Right cardiac atrium (tissue), 5 donors: ENCODE results near the gene NMB. TPM values are rescaled to one million over a fixed set of nuclear protein-coding genes. Genes with fewer than 3 reads are reported as not detected.
A peak's percentile ranks its signal among the peaks of the same experiment; 100 is the strongest.
"Not testable (repeated sequence)": the region's sequence is repeated elsewhere in the genome, so short reads cannot be mapped to it uniquely, and the experiment has no call there.

ENCODE experiments used
- ATAC-seq, 2 donors: fragments of 200-7000 bp; cut with Tn5 transposase; one replicate each; pipeline versions ENCODE4 v1.8.0 to v1.9.1; 2020; ENCODE audit warnings: moderate library complexity in 2 of 2, mild to moderate bottlenecking in 1 of 2
- DNase-seq, 3 donors: peaks; one replicate each; pipeline ENCODE4 v3.0.0-alpha.2; 2020
- H3K27ac ChIP-seq: one replicate; pipeline ENCODE4 v1.5.1; 2013; ENCODE audit warnings: mild to moderate bottlenecking, low read length, control low read depth, moderate library complexity
- H3K27me3 ChIP-seq: one replicate; pipeline ENCODE4 v1.6.1; 2013; ENCODE audit not compliant: control insufficient read depth, insufficient read depth
- H3K4me1 ChIP-seq: one replicate; pipeline ENCODE4 v1.6.1; 2013; ENCODE audit warnings: low read length; ENCODE audit not compliant: control insufficient read depth, insufficient read depth
- H3K4me3 ChIP-seq: one replicate; pipeline ENCODE4 v1.5.1; 2013; ENCODE audit warnings: low read length, control low read depth
- H3K9me3 ChIP-seq: one replicate; pipeline ENCODE4 v1.6.1; 2013; ENCODE audit warnings: low read length; ENCODE audit not compliant: control insufficient read depth
- WGBS: extraction: QIAGEN DNeasy Blood & Tissue Kit; methylation state at CpG from one replicate; pipeline ENCODE4 v1.1.7; 2013; 5-methylcytosine and 5-hydroxymethylcytosine counted together
- intact Hi-C, 4 donors: fragments of 100-400 bp; cut with DNase I; formaldehyde crosslinking; loops; one replicate each; pipeline versions ENCODE4 v1.11.0 to v1.14.0; 2022 to 2023
- long read RNA-seq, 4 donors: library from polyadenylated mRNA; unstranded; transcript quantifications; one replicate each; pipeline ENCODE4 v2.0.0, GENCODE V29; 2020 to 2021
- polyA plus RNA-seq: library from polyadenylated mRNA; stranded (reverse); fragments of 200-250 nt; gene quantifications from one replicate; pipeline ENCODE4 v1.2.3, GENCODE V29; 2013
- total RNA-seq, 4 donors: library from RNA; stranded (reverse); fragmentation: NEBNext Ultra II Directional; extraction: Animal tissue kit (Norgen Biotek cat#: 25700); gene quantifications; one replicate each; pipeline ENCODE4 v1.2.1, GENCODE V29; 2021
- donor health status: healthy with polysubstance abuse.
- donor health status: DM: no; HTN: yes; CAD: no.
- donor health status: DM: no; HTN: no; CAD: no.
- donor health status: DM: no; HTN: yes; CAD: no; lungs with severe emphysema.
- donor health status: DM: yes; HTN: yes; CAD: no.

The NMB gene
- total RNA-seq (1 to 10 TPM in 3 of 4 donors, under 1 TPM in 1; 0.96 to 4.7 (median 2.1) TPM), polyA plus RNA-seq (6.9 TPM)
- long read RNA-seq, donor 1, partial matches to known transcripts = 0 of 1 reads
- long read RNA-seq, donor 1, other reads (novel, unspliced or antisense) = 0 of 1 reads
- long read RNA-seq, donor 2 = 0 reads
- long read RNA-seq, donor 3 = 0 reads
- long read RNA-seq, donor 4 = 0 reads

GRCh38 chr15:84658080-84658787, at the start of gene NMB:
Gene NMB, minus strand, starts transcription at chr15:84658199. Its CDS starts 47 bp downstream, at chr15:84658152.
- DNase-seq = peak; percentile 81 to 91 (median 90)
- Histone ChIP-seq H3K27ac (peak within 1 kb of the TSS; percentile 70), H3K9me3 (no peaks in the 10 kb centered on the region), H3K27me3 (no peaks in the 10 kb centered on the region), H3K4me3 (peak within 1 kb of the TSS; percentile 65), H3K4me1 (peaks cover 14% of the 10 kb centered on the region)
- intact Hi-C loops = loop anchor here in 3 of 4 donors (10.0 kb wide), 5 partner anchors 53 to 267 kb away; partner anchors contain the start of genes ALPK3 (in 1 of the 3), ZNF592 (in 1 of the 3) and ZSCAN2 (in 1 of the 3)
- WGBS = under 1% methylated on average over 61 of the region's 61 CpGs
- peak; percentile 70 to 75 for ATAC-seq

GRCh38 chr15:84703808-84704207, 45.8 kb upstream of the NMB start:
- no peak for ATAC-seq
- Histone ChIP-seq H3K4me3 (no peak overlapping the region), H3K9me3 (no peaks in the 10 kb centered on the region), H3K4me1 (peaks cover 5% of the 10 kb centered on the region), H3K27me3 (no peaks in the 10 kb centered on the region), H3K27ac (no peak overlapping the region)
- intact Hi-C loops = no loop called here
- DNase-seq = no peak
- 91% methylated on average over 5 of the region's 5 CpGs for WGBS

DNA sequence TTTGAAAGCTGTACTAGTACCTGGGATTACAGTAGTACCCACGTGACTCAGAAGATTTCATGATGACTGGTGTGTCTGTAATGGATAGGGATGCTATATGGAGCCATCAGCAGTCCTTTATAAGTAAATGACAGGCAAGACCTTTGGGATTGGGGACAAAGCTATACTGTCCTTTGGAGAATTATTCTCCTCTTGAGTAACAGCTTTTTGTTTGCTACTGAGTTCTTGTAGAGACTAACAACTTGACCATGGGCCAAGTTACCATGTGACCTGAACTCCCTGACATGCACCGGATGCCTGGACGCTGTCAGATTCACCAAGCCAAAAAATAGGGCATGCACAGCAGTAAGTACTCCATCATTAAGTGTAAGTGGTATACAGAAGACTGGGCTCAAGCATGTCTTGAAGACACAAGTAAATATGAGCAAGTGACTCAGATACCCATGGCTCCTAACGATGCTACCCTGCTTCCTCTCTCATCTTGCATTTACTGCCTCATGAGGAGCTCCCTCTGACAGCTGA, 45.0 kb upstream of the NMB start:
- DNase-seq = peak in 2 of 3 donors; percentile 44 to 67
- no peaks in the 10 kb centered on the region for H3K27me3 ChIP-seq
- peak; percentile 90 to 91 for ATAC-seq
- intact Hi-C loops = no loop called here
- no peak overlapping the region for H3K4me3 ChIP-seq
- H3K4me1 ChIP-seq = peaks cover 5% of the 10 kb centered on the region
- WGBS = 16% methylated on average over 4 of the region's 4 CpGs
- no peak overlapping the region for H3K27ac ChIP-seq
- H3K9me3 ChIP-seq = no peaks in the 10 kb centered on the region

GRCh38 chr15:84699538-84700191, 41.7 kb upstream of the NMB start:
- H3K27ac ChIP-seq = no peak overlapping the region
- WGBS = 85% methylated on average over 8 of the region's 8 CpGs
- ATAC-seq = no peak
- DNase-seq = no peak
- no peaks in the 10 kb centered on the region for H3K27me3 ChIP-seq
- no peaks in the 10 kb centered on the region for H3K9me3 ChIP-seq
- H3K4me3 ChIP-seq = no peak overlapping the region
- intact Hi-C loops = no loop called here
- peaks cover 5% of the 10 kb centered on the region for H3K4me1 ChIP-seq

- no peak overlapping the region for H3K27ac ChIP-seq
- H3K4me3 ChIP-seq = no peak overlapping the region
- H3K9me3 ChIP-seq = no peaks in the 10 kb centered on the region
- no peaks in the 10 kb centered on the region for H3K27me3 ChIP-seq
- no peak for DNase-seq
- 19% methylated on average over 1 of the region's 1 CpG for WGBS
- no peak for ATAC-seq
- H3K4me1 ChIP-seq = no peaks in the 10 kb centered on the region
- intact Hi-C loops = no loop called here
These were observed 39.4 kb upstream of the NMB start for GRCh38 chr15:84697236-84697990.

DNA sequence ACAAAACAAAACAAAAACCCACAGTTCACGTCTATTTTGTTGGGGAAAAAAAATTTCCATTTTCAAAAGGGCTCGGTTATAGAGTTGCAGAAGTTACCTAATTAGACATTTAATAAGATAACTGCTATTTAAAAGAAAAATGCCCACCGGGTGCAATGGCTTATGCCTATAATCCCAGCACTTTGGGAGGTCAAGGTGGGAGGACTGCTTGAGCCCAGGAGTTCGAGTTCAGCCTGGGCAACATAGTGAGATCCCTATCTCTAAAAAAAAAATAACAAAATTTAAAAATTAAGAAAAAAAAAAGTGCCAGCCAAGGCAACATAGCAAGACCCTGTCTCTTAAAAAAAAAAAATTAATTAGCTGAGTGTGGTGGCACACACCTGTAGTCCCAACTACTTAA, 38.8 kb upstream of the NMB start:
- 85% methylated on average over 4 of the region's 4 CpGs for WGBS
- H3K4me1 ChIP-seq = no peaks in the 10 kb centered on the region
- no peaks in the 10 kb centered on the region for H3K9me3 ChIP-seq
- intact Hi-C loops = no loop called here
- no peak for DNase-seq
- no peak overlapping the region for H3K4me3 ChIP-seq
- no peak for ATAC-seq
- no peak overlapping the region for H3K27ac ChIP-seq
- H3K27me3 ChIP-seq = no peaks in the 10 kb centered on the region

GRCh38 chr15:84690342-84690741, 32.3 kb upstream of the NMB start:
- Histone ChIP-seq H3K4me3 (no peak overlapping the region), H3K9me3 (no peaks in the 10 kb centered on the region), H3K27ac (no peak overlapping the region), H3K4me1 (no peaks in the 10 kb centered on the region), H3K27me3 (no peaks in the 10 kb centered on the region)
- DNase-seq (no peak), ATAC-seq (no peak)
- intact Hi-C loops = no loop called here
- 96% methylated on average over 8 of the region's 8 CpGs for WGBS

GRCh38 chr15:84689858-84690257, 31.9 kb upstream of the NMB start:
- Histone ChIP-seq H3K27me3 (no peaks in the 10 kb centered on the region), H3K4me3 (no peak overlapping the region), H3K27ac (no peak overlapping the region), H3K4me1 (no peaks in the 10 kb centered on the region), H3K9me3 (no peaks in the 10 kb centered on the region)
- WGBS = 93% methylated on average over 4 of the region's 4 CpGs
- ATAC-seq (no peak), DNase-seq (no peak)
- intact Hi-C loops = no loop called here

DNA sequence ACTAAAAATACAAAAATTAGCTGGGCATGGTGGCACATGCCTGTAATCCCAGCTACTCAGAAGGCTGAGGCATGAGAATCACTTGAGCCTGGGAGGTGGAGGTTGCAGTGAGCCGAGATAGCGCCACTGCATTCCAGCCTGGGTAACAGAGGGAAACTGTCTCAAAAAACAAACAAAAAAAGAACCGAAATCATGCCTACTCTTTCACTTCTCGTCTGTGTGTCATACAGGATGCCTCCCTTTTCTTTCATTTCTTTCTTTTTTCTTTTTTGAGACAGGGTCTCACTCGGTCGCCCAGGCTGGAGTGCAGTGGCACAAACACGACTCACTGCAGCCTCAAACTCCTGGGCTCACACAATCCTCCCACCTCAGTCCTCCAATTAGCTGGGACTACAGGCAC, 28.4 kb upstream of the NMB start:
- DNase-seq, ATAC-seq, H3K4me3 ChIP-seq, H3K27me3 ChIP-seq, H3K27ac ChIP-seq, H3K4me1 ChIP-seq, H3K9me3 ChIP-seq, intact Hi-C loops: not testable (repeated sequence)
- WGBS = 87% methylated on average over 7 of the region's 7 CpGs

DNA sequence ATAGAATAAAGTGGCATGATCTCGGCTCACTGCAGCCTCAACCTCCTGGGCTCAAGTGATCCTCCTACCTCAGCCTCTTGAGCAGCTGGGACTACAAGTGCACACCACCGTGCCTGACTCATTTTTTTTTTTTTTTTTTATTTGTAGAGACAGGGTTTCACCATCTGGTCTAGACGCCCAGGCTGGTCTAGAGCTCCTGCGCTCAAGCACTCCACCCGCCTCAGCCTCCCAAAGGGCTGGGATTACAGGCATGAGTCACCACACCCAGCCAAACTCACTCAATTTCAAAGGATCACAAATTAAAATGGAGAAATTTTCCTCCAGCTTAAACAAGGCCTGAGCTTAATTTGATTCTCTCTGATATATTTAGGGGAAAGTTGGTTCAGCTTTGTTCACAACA, 27.3 kb upstream of the NMB start:
- Histone ChIP-seq H3K27me3 (no peaks in the 10 kb centered on the region), H3K27ac (no peak overlapping the region), H3K4me3 (no peak overlapping the region), H3K4me1 (no peaks in the 10 kb centered on the region), H3K9me3 (no peaks in the 10 kb centered on the region)
- DNase-seq (peak; percentile 65 to 80 (median 72)), ATAC-seq (peak; percentile 40 to 75)
- intact Hi-C loops = no loop called here
- 77% methylated on average over 5 of the region's 5 CpGs for WGBS
